Hematopoietic multipotent progenitor cell treated with erythropoietin and hydrocortisone succinate and interleukin-3 and kit ligand, for 8 days (in vitro differentiated cells): Measurements from ENCODE around the gene JAK1.

Experiments
- DNase-seq: peaks from one replicate; pipeline ENCODE4 v3.0.0-alpha.2; 2015

The JAK1 gene

DNA sequence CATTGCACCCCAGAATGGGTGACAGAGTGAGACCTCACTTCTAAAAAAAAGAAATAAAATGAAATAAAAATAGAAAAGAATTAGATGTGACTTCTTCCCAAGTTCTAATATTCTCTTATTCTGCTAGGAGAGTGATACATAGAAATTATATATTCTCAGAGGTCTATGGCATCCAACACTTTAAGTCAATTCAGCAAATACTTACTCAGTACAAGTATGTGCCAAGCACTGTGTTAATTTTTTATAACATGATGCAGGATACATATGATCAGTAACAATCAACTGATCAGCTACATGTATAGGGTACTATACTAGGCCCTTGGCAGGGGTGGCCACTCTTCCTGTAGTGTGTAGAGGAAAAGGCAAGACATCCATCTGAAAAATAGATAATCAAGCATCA lies 13.0 kb upstream of the JAK1 start:
- no peak for DNase-seq

DNA sequence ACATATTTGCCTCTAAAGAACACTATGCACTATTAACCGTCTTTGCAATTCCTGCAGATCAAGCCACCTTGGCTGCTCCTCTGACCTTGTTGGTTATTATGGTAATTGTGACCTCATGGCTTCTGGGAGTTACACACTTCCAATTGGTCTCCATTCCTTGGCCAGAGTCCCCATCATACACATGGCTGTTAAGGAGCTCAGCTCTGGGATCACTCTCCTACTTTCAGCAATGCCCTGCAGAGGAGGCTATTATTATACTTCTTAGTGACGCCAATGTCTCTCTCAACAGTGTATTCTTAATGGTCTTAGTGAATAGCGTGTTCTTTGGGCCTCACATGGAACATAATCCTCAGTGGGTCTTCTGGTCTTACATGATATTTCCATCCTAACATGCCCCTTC lies 10.0 kb upstream of the JAK1 start:
- no peak for DNase-seq

DNA sequence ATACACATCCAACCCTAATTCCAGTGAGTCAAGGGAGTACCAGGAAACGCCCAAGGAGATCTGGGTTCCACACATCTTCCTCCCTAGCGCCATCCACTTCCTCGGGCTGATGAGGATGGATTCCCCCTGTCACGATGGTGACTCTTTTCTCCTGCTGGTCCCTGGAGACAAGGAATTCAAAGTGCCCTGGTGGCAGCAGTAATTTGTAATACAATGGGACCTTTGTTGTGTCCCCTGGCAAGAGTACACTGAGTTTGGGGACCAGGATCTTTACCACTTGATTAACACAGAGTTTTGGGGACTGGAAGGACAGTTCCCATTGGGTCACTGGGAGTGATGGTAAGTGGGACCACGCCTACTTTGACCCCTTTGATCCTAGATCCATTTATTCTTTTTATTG lies 9.4 kb upstream of the JAK1 start:
- no peak for DNase-seq

DNA sequence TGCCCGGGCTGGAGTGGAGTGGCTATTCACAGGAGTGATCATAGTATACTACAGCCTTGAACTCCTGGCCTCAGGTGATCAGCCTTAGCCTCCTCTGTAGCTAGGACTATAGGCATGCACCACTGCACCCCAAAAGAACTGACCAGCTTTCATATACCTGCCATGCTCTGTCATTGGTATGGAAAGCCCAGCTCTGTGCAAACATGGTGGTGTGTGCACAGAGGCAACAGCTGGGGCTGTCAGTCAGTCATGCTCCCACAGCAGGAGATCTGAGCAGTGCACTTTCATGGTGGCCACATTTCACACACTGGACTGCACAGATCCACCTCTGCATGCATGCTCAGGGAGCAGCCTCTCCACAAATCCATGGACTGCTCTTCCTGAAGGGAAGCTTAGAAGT lies 8.8 kb upstream of the JAK1 start:
- no peak for DNase-seq

DNA sequence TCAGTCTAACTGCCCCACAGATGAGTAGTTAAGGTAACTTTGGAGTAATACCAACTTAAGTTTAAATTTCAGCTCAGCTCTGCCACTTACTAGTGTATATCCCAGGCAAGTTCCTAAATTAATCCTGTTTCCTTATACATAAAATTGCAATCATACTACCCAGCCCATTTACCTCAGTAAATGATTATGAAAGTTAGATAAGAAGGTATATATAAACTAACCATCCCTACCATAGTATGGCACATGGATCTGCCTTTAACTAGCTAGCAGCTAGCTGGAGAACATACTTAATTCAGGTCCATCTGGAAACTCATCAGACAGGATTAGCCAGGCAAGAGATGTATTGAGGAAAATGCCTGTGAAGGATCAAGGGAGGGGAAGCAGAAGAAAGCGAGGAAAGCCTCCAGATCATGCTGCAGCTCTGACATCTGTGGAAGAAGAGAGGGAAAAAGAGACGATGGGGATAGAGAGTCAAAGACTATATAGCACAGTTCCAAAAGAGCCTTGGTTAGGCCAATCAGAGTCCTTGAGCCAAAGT lies 8.0 kb upstream of the JAK1 start:
- DNase-seq = no peak

DNA sequence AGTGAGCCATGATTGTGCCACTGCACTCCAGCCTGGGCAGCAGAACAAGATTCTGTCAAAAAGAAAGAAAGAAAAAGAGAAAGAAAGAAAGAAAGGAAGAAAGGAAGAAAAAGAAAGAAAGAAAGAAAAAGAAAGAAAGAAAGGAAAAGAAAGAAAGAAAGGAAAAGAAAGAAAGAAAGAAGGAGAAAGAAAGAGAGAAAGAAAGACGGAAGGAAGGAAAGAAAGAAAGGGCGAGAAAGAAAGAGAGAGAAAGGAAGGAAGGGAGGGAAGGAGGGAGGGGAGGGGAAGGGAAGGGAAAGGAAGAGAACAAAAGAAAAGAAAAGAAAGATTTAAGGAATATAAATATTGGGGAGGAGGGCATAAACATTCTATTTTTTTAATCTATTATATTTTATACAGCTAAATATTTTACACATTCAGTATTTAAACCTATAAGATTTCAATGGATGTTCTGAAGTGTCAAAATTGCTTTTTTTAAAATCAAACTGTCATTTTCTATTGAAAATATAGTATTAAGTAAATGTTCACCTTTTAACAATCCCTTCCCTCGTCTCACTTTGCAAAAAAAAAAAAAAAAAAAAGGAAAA lies 6.8 kb upstream of the JAK1 start:
- DNase-seq = no peak

DNA sequence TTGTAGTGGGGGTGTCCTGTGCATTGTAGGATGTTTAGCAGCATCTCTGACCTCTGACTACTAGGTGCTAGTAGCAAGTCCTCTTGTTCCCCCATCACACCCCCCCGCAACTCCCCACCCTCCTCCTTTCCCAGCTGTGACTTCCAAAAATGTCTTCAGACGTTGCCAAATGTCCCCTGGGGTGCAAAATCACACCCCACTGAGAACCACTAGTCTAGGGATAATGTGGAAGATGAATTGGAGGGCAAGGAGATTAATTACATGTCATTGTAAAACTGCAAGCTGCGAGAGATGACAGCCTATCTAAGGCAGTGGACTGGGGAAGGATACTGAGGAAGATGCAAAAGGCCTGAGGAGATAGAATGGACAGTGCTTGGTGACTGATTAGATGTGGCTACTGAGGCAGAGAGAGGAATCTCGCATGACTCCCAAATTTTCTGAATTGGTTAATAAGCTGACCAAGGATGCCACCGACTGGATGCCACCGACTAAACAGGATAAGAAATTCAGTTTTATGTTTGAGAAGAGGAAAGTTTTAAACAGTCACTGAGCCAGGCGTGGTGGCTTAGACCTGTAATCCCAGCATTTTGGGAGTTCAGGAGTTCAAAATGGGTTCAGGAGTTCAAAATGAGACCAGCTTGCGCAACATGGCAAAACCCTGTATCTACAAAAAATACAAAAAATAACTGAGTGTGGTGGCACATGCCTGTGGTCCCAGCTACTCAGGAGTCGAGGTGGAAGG lies 3.1 kb upstream of the JAK1 start:
- DNase-seq = no peak

DNA sequence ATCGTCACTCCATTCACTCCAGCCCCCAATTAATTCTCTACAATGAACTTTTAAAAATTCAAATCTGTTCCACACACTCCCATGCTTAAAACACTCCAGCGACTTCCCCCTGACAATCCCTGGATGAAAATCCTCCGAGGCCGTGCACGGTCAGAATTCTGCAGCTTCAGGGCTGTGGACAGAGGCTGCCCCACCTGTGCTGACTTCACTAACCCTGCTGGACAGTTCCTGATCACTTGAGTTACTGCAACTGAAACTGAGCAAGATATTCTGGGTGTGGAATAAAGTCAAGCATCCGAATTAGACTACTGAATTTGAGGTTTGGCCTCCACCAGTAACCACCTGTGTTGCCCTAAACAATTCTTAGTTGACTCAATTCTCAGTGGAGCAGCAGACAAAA lies 1.0 kb upstream of the JAK1 start:
- DNase-seq = no peak

DNA sequence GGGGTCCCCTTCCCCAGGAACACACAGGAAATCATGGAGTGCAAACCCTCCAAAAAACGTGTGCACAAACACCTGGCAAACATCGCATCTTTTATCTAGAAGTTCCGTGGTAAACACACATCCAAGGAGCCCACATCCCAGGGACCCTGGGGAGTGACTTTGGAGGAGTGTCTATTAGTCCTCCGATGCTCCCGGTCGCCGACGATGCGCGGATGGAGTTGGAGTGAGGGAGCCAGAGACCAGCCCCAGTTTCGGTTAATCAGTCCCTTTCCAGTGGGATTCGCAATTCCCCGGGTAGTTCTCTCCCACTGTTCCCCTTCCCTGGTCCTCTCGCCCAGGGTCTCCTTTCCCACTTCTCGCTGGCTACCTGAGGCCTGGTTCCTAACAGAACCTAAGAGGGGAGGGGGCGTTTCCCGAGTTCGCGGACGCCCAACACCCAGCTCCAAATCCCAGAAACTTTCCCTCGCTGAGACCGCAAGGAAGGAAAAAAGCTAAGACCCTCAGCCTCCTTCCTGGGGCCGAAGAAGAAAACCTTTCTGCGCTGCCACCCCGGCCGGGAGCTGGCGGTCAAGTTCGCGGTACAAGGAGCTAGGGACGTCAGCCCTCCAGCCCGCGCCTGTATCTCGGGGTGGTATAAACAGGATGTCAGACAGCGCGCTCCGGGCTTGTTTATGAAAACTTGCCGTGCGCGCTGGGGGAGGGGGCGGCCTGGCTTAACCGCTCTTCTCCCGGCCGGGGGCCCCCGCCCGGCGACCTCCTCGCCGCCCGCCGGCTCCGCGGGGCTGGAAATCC lies 787 bp downstream of the JAK1 start:
- DNase-seq = no peak

DNA sequence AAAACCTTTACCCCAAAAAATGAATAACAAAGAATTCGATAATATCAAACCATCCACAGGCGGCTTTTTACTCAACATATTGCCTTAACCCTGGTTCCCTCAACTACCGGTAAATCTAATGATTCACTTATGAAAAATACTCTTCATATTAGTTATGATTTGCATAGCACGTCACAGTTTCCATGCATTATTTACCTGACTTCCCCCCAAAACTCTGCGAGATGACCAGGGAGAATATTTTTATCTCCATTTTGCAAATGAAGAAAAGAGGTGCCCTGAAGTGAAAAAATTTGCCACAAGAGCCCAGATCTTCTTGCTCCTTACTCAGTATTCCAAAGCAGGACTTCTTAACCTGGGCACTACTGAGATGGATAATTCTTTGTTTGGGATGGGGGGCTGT lies 2.9 kb downstream of the JAK1 start:
- DNase-seq = no peak

DNA sequence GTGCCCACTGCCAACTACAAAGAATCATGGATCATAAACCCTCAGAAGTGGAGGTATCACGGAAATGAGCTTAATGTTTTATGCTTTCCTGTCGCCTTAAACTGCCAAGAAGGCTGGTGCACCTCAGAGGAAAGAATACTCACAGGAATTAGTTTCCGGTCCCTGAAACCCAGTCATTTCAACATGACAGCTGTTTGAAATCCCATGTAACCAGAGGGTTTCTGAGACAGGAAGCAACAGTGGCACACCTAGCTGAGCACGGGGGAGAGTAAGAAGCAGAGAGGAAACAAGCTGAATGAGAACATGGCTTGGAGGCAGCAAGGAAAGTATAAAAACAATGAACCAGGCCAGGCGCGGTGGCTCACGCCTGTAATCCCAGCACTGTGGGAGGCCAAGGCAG lies 3.9 kb downstream of the JAK1 start:
- DNase-seq = no peak

DNA sequence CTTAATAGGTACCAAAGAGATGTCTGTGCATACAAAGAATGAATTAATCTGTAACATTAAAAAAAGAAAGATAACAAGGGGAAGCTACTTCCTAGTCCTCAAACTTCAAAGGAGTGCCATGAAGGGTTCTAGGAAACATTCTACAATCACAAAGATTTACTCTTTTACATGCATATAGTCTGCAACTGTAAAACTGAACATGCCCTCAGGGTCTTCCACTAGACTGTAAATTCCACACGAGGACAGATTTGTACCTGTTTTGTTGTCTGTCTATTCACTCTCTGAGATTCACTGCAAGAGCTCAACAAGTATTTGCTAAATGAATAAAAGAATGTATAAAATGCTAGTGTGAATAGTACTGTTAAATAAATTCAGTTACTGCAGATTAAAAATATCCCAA lies 4.4 kb downstream of the JAK1 start:
- DNase-seq = no peak

DNA sequence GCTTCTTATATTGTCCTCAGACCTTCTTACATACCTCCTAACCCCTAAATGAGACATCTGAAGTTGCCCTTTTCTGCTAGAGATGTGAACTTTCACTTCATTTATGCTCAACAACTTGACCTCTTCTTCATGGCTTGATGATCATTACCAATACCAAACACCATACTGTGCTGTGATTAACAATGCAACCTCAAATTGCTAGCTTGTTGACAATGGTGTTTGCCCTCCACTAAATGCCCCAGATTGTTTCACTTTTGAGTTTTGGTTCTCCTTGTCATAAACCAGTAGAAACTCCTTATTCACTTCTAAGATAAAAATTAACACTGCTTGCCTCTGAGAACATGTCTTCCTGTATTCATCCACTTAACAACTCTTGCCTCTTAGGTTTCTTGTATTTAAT lies 5.6 kb downstream of the JAK1 start:
- no peak for DNase-seq

DNA sequence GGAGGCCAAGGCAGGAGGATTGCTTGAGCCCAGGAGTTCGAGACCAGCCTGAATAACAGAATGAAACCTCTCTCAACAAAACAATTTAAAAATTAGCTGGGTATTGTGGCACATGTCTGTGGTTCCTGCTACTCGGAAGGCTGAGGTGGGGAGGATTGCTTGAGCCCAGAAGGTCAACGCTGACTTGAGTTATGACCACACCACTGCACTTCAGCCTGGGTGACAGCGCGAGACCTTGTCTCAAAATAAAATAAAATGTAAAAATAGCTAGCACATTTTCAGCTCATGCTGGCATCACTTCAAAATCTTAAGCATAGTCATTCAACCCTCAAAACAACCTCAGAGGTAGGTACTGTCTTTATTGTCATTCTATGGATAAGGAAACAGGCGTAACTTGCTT lies 6.4 kb downstream of the JAK1 start:
- no peak for DNase-seq

DNA sequence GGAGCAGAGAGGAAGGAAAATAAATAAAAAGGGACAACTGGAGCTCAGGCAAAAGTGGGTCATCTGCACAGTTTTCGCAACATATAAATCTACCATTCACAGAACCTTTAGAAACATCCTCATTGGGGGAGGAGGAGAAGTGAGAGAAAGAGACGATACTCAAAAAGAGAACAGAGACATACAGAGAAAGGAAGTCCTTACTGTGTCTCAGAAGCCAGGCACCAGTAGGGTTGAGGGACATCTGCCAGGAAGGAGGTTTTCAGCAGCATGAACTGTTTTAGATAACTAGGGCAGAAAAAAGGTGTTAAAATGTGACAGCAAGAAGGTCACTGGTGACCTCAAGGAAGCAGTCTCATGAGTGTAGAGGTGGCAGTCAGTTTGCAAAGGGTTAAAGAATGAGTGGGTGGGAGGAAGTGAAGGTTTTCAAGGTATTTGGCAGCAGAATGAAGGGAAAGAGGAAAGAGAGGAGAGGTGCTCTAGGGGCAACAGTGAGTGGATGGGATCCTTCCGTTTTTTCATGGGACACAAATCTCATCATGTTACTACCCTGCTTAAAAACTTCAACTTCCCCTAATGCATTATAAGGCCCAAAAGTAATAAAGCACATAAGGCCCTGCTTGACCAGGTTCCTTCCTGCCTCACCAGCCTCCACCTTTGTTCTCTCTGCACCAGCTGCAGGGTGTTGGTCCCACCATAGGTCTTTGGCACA lies 9.5 kb downstream of the JAK1 start:
- DNase-seq = peak; percentile 54

DNA sequence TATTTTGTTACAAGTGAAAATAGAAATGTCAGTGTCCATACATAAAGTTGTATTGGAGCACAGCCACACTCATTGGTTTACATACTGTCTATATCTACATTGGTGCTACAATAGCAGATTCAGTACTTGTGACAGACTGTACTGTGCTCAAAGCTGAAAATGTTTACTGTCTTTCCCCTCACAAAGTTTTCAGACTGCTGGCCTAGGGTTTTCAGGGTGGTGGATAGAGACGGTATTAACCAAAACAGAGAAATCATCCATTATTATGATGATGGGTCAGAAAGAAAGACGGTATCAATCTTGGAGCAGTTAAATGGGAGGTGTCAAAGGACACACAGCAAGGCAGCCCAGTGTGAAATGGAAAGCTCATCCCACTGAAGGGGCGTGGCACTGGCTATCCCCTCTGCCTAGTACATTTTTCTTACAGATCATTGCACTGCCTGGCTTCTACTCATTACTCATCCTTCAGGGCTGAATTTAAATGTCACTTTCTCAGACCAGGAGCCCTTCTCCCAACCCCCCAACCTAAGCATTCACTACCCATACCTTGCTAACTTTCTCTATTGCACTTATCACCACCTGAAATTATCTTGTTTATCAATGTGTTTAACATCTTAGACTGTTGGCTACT lies 10.2 kb downstream of the JAK1 start:
- peak; percentile 37 for DNase-seq

DNA sequence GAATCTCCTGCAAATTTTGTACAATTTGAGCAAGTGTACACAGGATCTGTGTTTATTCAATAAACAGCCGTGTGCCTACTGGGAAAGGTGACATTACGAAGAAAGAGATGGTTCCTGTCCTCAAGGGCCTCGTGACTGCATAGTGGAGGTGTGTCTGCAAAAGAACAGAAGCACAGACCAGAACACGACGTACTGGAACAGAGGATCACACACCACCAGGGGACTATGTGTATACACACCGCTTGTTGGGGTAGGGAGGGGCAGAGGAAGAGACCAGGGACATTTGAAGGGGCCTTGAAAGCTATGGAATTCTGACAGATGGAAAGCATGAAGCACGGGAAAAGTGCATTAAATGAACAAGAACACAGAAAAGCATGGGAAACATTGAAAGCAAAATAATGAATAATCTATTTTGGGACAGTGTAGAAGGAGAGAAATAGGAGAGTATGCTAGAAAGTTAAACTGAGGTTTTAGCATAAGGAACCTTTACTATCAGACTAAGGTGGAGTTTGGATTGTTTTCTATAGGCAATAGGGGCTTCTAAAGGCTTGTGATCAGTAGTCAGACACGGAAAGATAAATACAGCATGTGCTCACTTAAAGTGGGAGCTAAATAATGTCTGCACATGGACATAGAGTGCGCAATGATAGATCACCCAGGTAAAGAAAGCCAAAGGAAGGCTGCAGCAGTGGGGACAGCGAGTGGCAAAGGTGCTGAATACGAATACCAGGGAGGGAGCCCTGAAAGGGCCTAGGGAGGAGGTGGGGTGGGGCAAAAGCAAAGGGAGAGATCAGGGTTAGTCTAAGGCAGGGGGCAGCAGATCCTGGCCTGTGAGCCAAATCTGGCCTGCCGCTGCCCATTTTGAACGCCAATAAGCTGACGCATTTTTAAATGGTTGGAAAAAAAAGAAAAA lies 11.0 kb downstream of the JAK1 start:
- no peak for DNase-seq

DNA sequence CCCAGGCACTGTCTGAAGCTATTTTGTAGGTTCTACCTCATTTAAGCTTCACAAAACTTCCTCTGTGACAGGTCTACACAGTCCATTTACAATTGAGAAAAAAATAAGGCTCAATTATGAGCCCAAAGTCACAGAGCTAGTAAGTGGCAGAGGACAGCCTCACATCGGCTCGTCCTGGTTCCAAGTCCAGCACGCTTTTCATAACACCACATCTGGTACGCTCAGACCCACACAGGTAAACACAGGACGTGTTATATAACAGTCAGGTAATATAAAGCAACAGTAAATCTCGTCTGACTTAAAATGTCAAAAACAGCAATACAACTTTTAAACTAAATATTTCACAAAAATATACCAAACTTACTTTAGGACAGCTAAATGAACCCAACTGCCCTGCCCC lies 13.1 kb downstream of the JAK1 start:
- no peak for DNase-seq

DNA sequence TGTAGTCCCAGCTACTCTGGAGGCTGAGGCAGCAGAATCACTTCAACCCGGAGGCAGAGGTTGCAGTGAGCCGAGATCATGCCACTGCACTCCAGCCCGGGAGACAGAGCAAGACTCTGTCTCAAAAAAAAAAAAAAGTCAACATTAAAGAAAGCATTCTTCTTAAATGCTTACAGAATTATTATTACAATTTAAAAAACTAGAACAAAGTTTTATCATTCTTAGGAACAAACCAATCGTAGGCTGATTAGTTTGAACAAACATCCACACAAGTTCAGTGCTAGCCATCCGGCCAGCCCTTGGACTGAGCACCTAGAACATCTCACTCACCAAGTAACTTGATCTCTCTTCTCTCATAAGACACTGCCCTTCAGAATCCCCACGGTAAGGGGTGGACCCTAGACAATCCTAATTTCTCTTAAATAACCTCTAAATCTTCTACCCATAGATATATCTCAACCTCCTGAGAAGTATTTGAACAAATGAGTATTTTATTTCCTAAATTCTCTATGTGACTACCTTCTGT lies 16.0 kb downstream of the JAK1 start:
- DNase-seq = no peak

DNA sequence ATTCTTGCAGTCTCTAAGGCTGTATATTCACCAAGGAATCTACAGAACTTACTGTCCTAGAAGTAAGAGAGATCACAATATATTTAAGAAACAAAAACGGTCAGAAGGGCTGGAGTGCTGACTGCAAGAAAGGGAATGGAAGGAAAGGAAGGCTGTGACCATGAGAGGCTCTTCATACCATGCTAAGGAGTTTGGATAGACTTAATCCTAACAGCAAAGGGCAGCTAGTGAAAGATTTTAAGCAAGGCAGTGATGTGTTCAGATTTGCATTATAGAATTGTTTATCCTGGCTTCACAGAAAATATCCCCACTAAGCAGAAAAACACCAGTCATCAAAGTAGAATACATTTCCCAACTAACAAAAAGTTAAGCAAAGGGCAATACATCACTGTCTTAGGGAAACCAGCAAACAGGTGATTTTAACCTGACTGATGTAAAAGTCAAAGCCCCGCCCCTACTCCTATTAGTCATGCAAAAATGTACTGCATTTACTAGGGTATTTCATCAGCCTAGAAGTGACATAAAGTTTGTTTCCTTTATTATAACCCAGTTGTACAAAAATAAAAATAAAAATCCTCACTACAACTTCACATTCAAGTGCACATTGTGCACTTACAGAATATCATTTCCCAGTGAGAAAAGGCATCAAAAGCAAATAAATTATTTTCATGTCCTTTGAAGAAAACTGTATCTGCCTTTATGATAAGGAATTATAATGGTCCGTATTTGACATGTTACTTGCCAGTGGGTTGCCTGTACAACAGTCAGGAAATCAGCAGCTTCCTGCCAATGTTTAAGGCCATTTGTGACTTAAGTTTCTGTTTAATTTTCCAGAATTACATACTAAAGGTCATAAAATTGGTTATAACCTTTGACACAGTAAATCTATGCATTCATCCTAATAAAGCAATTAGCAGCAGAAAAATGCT lies 17.2 kb downstream of the JAK1 start:
- no peak for DNase-seq
